Measurements from ENCODE around the gene RAX2. TPM values are rescaled to one million over a fixed set of nuclear protein-coding genes. Genes with fewer than 3 reads are reported as not detected.

Gene RAX2
- total and polyA plus RNA-seq, 4 donors: 0.01 TPM; not detected in 3

DNA sequence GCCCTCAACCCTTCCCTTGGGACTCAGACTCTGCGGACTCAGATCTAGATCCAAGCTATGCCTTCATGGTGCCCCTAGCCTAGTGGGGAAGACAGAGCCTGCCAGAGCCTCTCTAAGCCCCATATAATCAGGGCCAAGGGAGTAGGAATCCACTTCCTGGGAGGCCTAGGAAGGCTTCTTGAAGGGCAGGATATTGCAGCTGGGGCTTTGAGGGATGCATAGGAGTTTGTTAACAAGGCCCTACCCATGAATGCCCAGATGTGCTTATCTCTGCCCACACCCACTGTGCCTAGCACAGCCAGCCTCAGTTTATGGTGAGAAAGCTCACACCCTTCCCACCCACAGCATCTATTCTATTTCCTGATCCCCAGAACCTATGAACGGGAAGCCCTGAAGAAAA is 21.8 kb downstream of the RAX2 start:
- Histone ChIP-seq H3K36me3 (ENCODE audit: control insufficient read depth in 4 of 4, insufficient read depth in 4 of 4, low read length in 4 of 4) (peaks cover 3 to 35% (median 10%) of the 10 kb centered on the region in 4 donors), H3K4me1 (ENCODE audit: control insufficient read depth in 5 of 5, insufficient read depth in 5 of 5, low read length in 5 of 5) (no peaks in the 10 kb centered on the region), H3K9ac (ENCODE audit: insufficient read depth in 1 of 2, low read length in 2 of 2) (no peak overlapping the region), H3K9me3 (ENCODE audit: control insufficient read depth in 4 of 4, insufficient read depth in 3 of 4, low read length in 3 of 4) (peaks cover 0 to 4% (median 0%) of the 10 kb centered on the region in 4 donors), H3K4me3 (no peak overlapping the region), H3K27ac (ENCODE audit: low read depth in 1 of 2, low read length in 1 of 2) (no peak overlapping the region), H3K27me3 (ENCODE audit: control insufficient read depth in 3 of 3, insufficient read depth in 3 of 3, low read length in 2 of 3) (no peaks in the 10 kb centered on the region)
- no peak for ATAC-seq (ENCODE audit: insufficient read depth, low FRiP score)
- TF ChIP-seq, protein P1, sequence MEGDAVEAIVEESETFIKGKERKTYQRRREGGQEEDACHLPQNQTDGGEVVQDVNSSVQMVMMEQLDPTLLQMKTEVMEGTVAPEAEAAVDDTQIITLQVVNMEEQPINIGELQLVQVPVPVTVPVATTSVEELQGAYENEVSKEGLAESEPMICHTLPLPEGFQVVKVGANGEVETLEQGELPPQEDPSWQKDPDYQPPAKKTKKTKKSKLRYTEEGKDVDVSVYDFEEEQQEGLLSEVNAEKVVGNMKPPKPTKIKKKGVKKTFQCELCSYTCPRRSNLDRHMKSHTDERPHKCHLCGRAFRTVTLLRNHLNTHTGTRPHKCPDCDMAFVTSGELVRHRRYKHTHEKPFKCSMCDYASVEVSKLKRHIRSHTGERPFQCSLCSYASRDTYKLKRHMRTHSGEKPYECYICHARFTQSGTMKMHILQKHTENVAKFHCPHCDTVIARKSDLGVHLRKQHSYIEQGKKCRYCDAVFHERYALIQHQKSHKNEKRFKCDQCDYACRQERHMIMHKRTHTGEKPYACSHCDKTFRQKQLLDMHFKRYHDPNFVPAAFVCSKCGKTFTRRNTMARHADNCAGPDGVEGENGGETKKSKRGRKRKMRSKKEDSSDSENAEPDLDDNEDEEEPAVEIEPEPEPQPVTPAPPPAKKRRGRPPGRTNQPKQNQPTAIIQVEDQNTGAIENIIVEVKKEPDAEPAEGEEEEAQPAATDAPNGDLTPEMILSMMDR (IDR thresholded peaks at IDR 0.05; ENCODE audit: control extremely low read depth, extremely low read depth): no peak
- 98 to 99% methylated on average over 2 of the region's 2 CpGs for WGBS, 2 donors
- no peak for DNase-seq

- Histone ChIP-seq H3K9ac (ENCODE audit: insufficient read depth in 1 of 2, low read length in 2 of 2) (no peak overlapping the region), H3K36me3 (ENCODE audit: control insufficient read depth in 4 of 4, insufficient read depth in 4 of 4, low read length in 4 of 4) (peaks cover 3 to 31% (median 10%) of the 10 kb centered on the region in 4 donors), H3K4me1 (ENCODE audit: control insufficient read depth in 5 of 5, insufficient read depth in 5 of 5, low read length in 5 of 5) (no peaks in the 10 kb centered on the region), H3K4me3 (no peak overlapping the region), H3K9me3 (ENCODE audit: control insufficient read depth in 4 of 4, insufficient read depth in 3 of 4, low read length in 3 of 4) (peaks cover 0 to 4% (median 0%) of the 10 kb centered on the region in 4 donors), H3K27me3 (ENCODE audit: control insufficient read depth in 3 of 3, insufficient read depth in 3 of 3, low read length in 2 of 3) (no peaks in the 10 kb centered on the region), H3K27ac (ENCODE audit: low read depth in 1 of 2, low read length in 1 of 2) (no peak overlapping the region)
- 77 to 86% methylated on average over 8 of the region's 8 CpGs for WGBS, 2 donors
- ATAC-seq (ENCODE audit: insufficient read depth, low FRiP score) (no peak), DNase-seq (no peak)
- TF ChIP-seq, protein P1 (IDR thresholded peaks at IDR 0.05; ENCODE audit: control extremely low read depth, extremely low read depth): no peak
Measured at GRCh38 chr19:3748965-3749364, 23.1 kb downstream of the RAX2 start.

GRCh38 chr19:3746371-3747056 is 25.5 kb downstream of the RAX2 start:
- no peaks in the 10 kb centered on the region for H3K27me3 ChIP-seq (ENCODE audit: control insufficient read depth in 3 of 3, insufficient read depth in 3 of 3, low read length in 2 of 3)
- WGBS, 2 donors: 80 to 82% methylated on average over 31 of the region's 31 CpGs

More at GRCh38 chr19:3746371-3747056, 25.5 kb downstream of the RAX2 start:
- Histone ChIP-seq H3K36me3 (ENCODE audit: control insufficient read depth in 4 of 4, insufficient read depth in 4 of 4, low read length in 4 of 4) (peaks cover 3 to 16% (median 10%) of the 10 kb centered on the region in 4 donors), H3K9me3 (ENCODE audit: control insufficient read depth in 4 of 4, insufficient read depth in 3 of 4, low read length in 3 of 4) (peaks cover 0 to 4% (median 0%) of the 10 kb centered on the region in 4 donors), H3K9ac (ENCODE audit: insufficient read depth in 1 of 2, low read length in 2 of 2) (no peak overlapping the region), H3K4me1 (ENCODE audit: control insufficient read depth in 5 of 5, insufficient read depth in 5 of 5, low read length in 5 of 5) (no peaks in the 10 kb centered on the region), H3K4me3 (no peak overlapping the region), H3K27ac (ENCODE audit: low read depth in 1 of 2, low read length in 1 of 2) (no peak overlapping the region)
- DNase-seq: no peak
- no peak for ATAC-seq (ENCODE audit: insufficient read depth, low FRiP score)
- TF ChIP-seq, protein P1 (IDR thresholded peaks at IDR 0.05; ENCODE audit: control extremely low read depth, extremely low read depth): no peak

Data from lung (tissue), 12 donors.